GM12878 (cell line): ENCODE measurements around the gene THSD4. TPM values are rescaled to one million over a fixed set of nuclear protein-coding genes. Genes with fewer than 3 reads are reported as not detected.

Experiments
- ATAC-seq: fragments of 200-7000 bp; cut with Tn5 transposase; 3 replicates; pipeline ENCODE4 v1.9.1; 2020; ENCODE audit warnings: mild to moderate bottlenecking, moderate library complexity
- BruUV-seq: library from RNA; stranded (reverse); fragments of 400-500 nt; replicated peaks from 2 replicates; lab custom pipeline; 2021; lab: Mats Ljungman, UMichigan
- CTCF ChIA-PET: fragments of 300-600 bp; sonication (Branson Sonifier 250); formaldehyde crosslinking; extraction: SDS; loops from one replicate; lab custom pipeline; 2021; ENCODE audit warnings: inconsistent platforms; lab: Yijun Ruan, JAX
- POLR2A ChIA-PET: fragments of 350-600 bp; formaldehyde crosslinking; extraction: SDS; loops from one replicate; lab custom pipeline; 2021; ENCODE audit warnings: inconsistent platforms; lab: Charles Lee
- RAD21 ChIA-PET: fragments of 300-600 bp; sonication (Branson Sonifier 250); formaldehyde crosslinking; loops from one replicate; lab custom pipeline; 2023; ENCODE audit warnings: antibody characterized with exemption; ENCODE audit not compliant: unreplicated experiment; lab: Charles Lee
- SMC1A ChIA-PET: fragments of 300-600 bp; sonication (Branson Sonifier 250); formaldehyde crosslinking; loops from one replicate; lab custom pipeline; 2023; ENCODE audit not compliant: unreplicated experiment, uncharacterized antibody; lab: Charles Lee
- DNase-seq: peaks from one replicate; pipeline ENCODE4 v3.0.0-alpha.2; 2011; ENCODE audit warnings: low read depth, low spot score
- FAIRE-seq: peaks from 3 replicates; lab custom pipeline; 2011; peaks lifted over from hg19 to GRCh38; lab: Jason Lieb, UNC
- H2AFZ ChIP-seq: 2 replicates; pipeline ENCODE4 v1.6.0; 2011; ENCODE audit warnings: low read depth, low read length, control low read depth; ENCODE audit not compliant: control insufficient read depth
- H3K27ac ChIP-seq: 2 replicates; pipeline ENCODE4 v1.5.1; 2011; ENCODE audit warnings: control low read depth; ENCODE audit not compliant: control insufficient read depth, insufficient read depth
- H3K27me3 ChIP-seq, 2 experiments: replicated peaks in 1 of 2; 2 replicates each; pipeline versions ENCODE4 v1.6.0 to v1.6.1; 2011; ENCODE audit warnings: low read length in 1 of 2; ENCODE audit not compliant: control insufficient read depth in 2 of 2, insufficient read depth in 2 of 2
- H3K36me3 ChIP-seq, 2 experiments: 2 replicates each; pipeline ENCODE4 v1.5.1; 2011; ENCODE audit warnings: low read length in 1 of 2; ENCODE audit not compliant: control insufficient read depth in 2 of 2, insufficient read depth in 2 of 2
- H3K4me1 ChIP-seq: 2 replicates; pipeline ENCODE4 v1.6.1; 2011; ENCODE audit warnings: mild to moderate bottlenecking, low read length, moderate library complexity, mixed read lengths; ENCODE audit not compliant: control insufficient read depth, insufficient read depth
- H3K4me2 ChIP-seq: 2 replicates; pipeline ENCODE4 v1.6.0; 2011; ENCODE audit warnings: control low read depth; ENCODE audit not compliant: control insufficient read depth, insufficient read depth
- H3K4me3 ChIP-seq: fragments of 200-600 bp; sonication (generic); 2 replicates; pipeline ENCODE4 v1.5.1; 2016
- H3K79me2 ChIP-seq: 2 replicates; pipeline ENCODE4 v1.6.0; 2011; ENCODE audit warnings: low read length; ENCODE audit not compliant: control insufficient read depth, insufficient read depth
- H3K9ac ChIP-seq: 2 replicates; pipeline ENCODE4 v1.8.0; 2011; ENCODE audit warnings: low read length, control low read depth, mixed read lengths; ENCODE audit not compliant: control insufficient read depth, insufficient read depth
- H3K9me3 ChIP-seq: replicated peaks from 3 replicates; pipeline ENCODE4 v1.5.1; 2011; ENCODE audit warnings: mild to moderate bottlenecking, low read length; ENCODE audit not compliant: control insufficient read depth, insufficient read depth
- H4K20me1 ChIP-seq: 2 replicates; pipeline ENCODE4 v1.6.0; 2011; ENCODE audit not compliant: control insufficient read depth, insufficient read depth
- E4F1 ChIP-seq: fragments of 450-650 bp; IDR thresholded peaks from 2 replicates; pipeline ENCODE4 v1.6.1; 2018; ENCODE audit warnings: borderline replicate concordance, mild to moderate bottlenecking; ENCODE audit not compliant: partially characterized antibody
- EGR1 ChIP-seq, 2 experiments: IDR thresholded peaks; 1 replicate in 1 of 2; 2 replicates in 1 of 2; pipeline ENCODE4 v1.6.1; 2011 to 2012; ENCODE audit warnings: low read depth in 2 of 2, low read length in 2 of 2, borderline replicate concordance in 1 of 2, mild to moderate bottlenecking in 1 of 2, moderate library complexity in 1 of 2
- ETV6 ChIP-seq, 2 experiments: fragments of 450-650 bp in 1 of 2; IDR thresholded peaks in 1 of 2; conservative IDR thresholded peaks in 1 of 2; 2 replicates each; pipeline ENCODE4 v1.6.1; 2014; ENCODE audit warnings: antibody characterized with exemption in 1 of 2, borderline replicate concordance in 1 of 2, low read depth in 1 of 2, mild to moderate bottlenecking in 1 of 2, moderate library complexity in 1 of 2
- HCFC1 ChIP-seq: fragments of 150-350 bp; IDR thresholded peaks from 2 replicates; pipeline ENCODE4 v1.6.1; 2014; ENCODE audit warnings: low read length
- HDAC2 ChIP-seq: fragments of 200-600 bp; sonication (generic); IDR thresholded peaks from 2 replicates; pipeline ENCODE4 v1.6.1; 2017
- IRF4 ChIP-seq: IDR thresholded peaks from 2 replicates; pipeline ENCODE4 v1.6.1; 2011; ENCODE audit warnings: low read depth, low read length
- KDM1A ChIP-seq: fragments of 200-600 bp; sonication (generic); IDR thresholded peaks from 2 replicates; pipeline ENCODE4 v1.6.1; 2016; ENCODE audit warnings: borderline replicate concordance
- PML ChIP-seq: IDR thresholded peaks from 2 replicates; pipeline ENCODE4 v1.6.1; 2012; ENCODE audit warnings: low read length, inconsistent platforms
- TCF12 ChIP-seq: IDR thresholded peaks from 2 replicates; pipeline ENCODE4 v1.6.1; 2011; ENCODE audit warnings: low read depth, mild to moderate bottlenecking, low read length
- ZBED1 ChIP-seq: IDR thresholded peaks from 2 replicates; pipeline ENCODE4 v1.6.1; 2016; ENCODE audit warnings: borderline replicate concordance
- ZBTB4 ChIP-seq: fragments of 450-650 bp; formaldehyde crosslinking; IDR thresholded peaks from 2 replicates; pipeline ENCODE4 v1.4.0; 2022; ENCODE audit warnings: mild to moderate bottlenecking, moderate library complexity
- WGBS: methylation state at CpG from one replicate; pipeline ENCODE4 v1.1.6; 2016; ENCODE audit warnings: low lambda C conversion rate; ENCODE audit not compliant: insufficient replicate concordance, insufficient coverage; ENCODE audit errors: missing lambda C conversion rate; 5-methylcytosine and 5-hydroxymethylcytosine counted together
- in situ Hi-C: fragments of 300-500 bp; cut with MboI; formaldehyde crosslinking; loops from 9 replicates; pipeline ENCODE4 v1.14.3; 2018; ENCODE audit warnings: mixed read lengths
- intact Hi-C: fragments of 100-400 bp; cut with micrococcal nuclease; formaldehyde crosslinking; loops from one replicate; pipeline ENCODE4 v1.14.2; 2022; ENCODE audit not compliant: unreplicated experiment
- polyA plus RNA-seq, 11 experiments: library from polyadenylated mRNA; depleted of rRNA in 4 of 11; unstranded in 6 of 11; stranded (reverse) in 5 of 11; fragments of >200 nt; fragmentation: Nextera tagmentation in 4 of 11; fragmentation: Illumina TruSeq in 1 of 11; extraction: Ambion mirVana in 4 of 11; extraction: Trizol in 1 of 11; gene quantifications; 1 replicate in 1 of 11; 2 replicates in 10 of 11; pipeline versions ENCODE4 v1.2.1 to v1.2.3, GENCODE V29; 2011 to 2016; ENCODE audit warnings: inconsistent platforms in 2 of 11, missing spikeins in 2 of 11, low read depth in 1 of 11
- total RNA-seq, 4 experiments: library from RNA; depleted of rRNA in 3 of 4; stranded (reverse); fragments of >200 nt in 3 of 4; fragmentation: Illumina TruSeq in 1 of 4; extraction: Trizol in 1 of 4; gene quantifications; 2 replicates each; pipeline versions ENCODE4 v1.2.1 to v1.2.3, GENCODE V29; 2013 to 2021
- TF ChIP-seq, protein P1 (sequence below): fragments of 450-650 bp; IDR thresholded peaks from 2 replicates; pipeline ENCODE4 v1.6.1; 2018; ENCODE audit warnings: mild to moderate bottlenecking, low read depth, moderate library complexity; ENCODE audit not compliant: partially characterized antibody
- TF ChIP-seq, protein P2 (sequence below): IDR thresholded peaks from 2 replicates; pipeline ENCODE4 v1.6.1; 2011; ENCODE audit warnings: borderline replicate concordance, low read depth, mild to moderate bottlenecking, moderate library complexity, mixed read lengths, low read length; ENCODE audit not compliant: insufficient read depth; ENCODE audit errors: extremely low read length

The THSD4 gene
- total and polyA plus RNA-seq, 10 of the 15 experiments (the other 5 are each of a cell fraction or from before 2014, with no cell fraction given) = 0.04 to 0.13 (median 0.05) TPM; not detected in 7

DNA sequence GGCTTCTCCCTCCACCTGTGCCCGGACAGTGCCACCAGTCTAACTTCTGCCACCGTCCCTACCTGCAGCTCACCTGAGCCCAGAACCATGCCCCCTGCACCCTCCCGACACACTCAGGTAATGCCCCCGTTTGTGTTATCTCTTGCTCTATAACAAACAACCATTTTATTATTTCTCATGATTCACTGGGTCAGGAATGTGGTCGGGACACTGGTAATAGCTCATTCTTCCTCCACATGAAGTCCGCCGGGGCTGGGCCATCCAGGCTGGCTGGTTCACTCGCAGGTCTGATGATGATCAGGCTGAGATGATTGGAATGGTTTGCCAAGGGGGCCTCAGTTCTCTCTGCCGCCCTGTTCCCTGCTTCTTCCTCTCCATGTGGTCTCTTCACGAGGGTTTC is 674.8 kb downstream of the THSD4 start:
- intact Hi-C loops = no loop called here
- H3K79me2 ChIP-seq = no peaks in the 10 kb centered on the region
- no peak overlapping the region for H3K9ac ChIP-seq

More for the DNA sequence above, 674.8 kb downstream of the THSD4 start:
- no peak for DNase-seq
- Histone ChIP-seq H3K4me3 (no peak overlapping the region), H3K36me3 (no peaks in the 10 kb centered on the region), H3K27ac (no peak overlapping the region), H3K27me3 (peaks cover 0 to 1% of the 10 kb centered on the region in 2 experiments; a peak in 1 of 4 replicates), H3K4me1 (peaks cover 7% of the 10 kb centered on the region)
- in situ Hi-C loops = no loop called here
- ChIA-PET CTCF (interaction anchor here (1.4 kb wide), 1 partner anchor 367 kb away, joined by 5 read pairs; no protein-coding TSS in a partner anchor), SMC1A (interaction anchor here (0.6 to 1.2 kb wide), 2 partner anchors 12 to 367 kb away, joined by 3 read pairs; no protein-coding TSS in a partner anchor), RAD21 (interaction anchor here (1.3 kb wide), 1 partner anchor 367 kb away, joined by 3 read pairs; no protein-coding TSS in a partner anchor)
- no TSS peak for BruUV-seq
- no peak for FAIRE-seq
- TF ChIP-seq E4F1 = no peak
- no peak for TF ChIP-seq KDM1A
- TF ChIP-seq ETV6 (conservative IDR thresholded peaks at IDR 0.05 in 1 of 2, IDR thresholded peaks at IDR 0.05 in 1 of 2; ENCODE audit: borderline replicate concordance in 1 of 2, low read depth in 1 of 2) = no peak
- no peak for TF ChIP-seq HCFC1
- TF ChIP-seq IRF4 = no peak
- TF ChIP-seq PML = no peak
- no peak for TF ChIP-seq EGR1 (IDR thresholded peaks at IDR 0.05; ENCODE audit: borderline replicate concordance in 1 of 2, low read depth in 2 of 2, low read length in 2 of 2)
- no peak for TF ChIP-seq TCF12
- no peak for TF ChIP-seq ZBTB4 (CRISPR knock-in tag)
- no peak for TF ChIP-seq ZBED1
- TF ChIP-seq, protein P1, sequence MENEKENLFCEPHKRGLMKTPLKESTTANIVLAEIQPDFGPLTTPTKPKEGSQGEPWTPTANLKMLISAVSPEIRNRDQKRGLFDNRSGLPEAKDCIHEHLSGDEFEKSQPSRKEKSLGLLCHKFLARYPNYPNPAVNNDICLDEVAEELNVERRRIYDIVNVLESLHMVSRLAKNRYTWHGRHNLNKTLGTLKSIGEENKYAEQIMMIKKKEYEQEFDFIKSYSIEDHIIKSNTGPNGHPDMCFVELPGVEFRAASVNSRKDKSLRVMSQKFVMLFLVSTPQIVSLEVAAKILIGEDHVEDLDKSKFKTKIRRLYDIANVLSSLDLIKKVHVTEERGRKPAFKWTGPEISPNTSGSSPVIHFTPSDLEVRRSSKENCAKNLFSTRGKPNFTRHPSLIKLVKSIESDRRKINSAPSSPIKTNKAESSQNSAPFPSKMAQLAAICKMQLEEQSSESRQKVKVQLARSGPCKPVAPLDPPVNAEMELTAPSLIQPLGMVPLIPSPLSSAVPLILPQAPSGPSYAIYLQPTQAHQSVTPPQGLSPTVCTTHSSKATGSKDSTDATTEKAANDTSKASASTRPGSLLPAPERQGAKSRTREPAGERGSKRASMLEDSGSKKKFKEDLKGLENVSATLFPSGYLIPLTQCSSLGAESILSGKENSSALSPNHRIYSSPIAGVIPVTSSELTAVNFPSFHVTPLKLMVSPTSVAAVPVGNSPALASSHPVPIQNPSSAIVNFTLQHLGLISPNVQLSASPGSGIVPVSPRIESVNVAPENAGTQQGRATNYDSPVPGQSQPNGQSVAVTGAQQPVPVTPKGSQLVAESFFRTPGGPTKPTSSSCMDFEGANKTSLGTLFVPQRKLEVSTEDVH = no peak
- TF ChIP-seq, protein P2, sequence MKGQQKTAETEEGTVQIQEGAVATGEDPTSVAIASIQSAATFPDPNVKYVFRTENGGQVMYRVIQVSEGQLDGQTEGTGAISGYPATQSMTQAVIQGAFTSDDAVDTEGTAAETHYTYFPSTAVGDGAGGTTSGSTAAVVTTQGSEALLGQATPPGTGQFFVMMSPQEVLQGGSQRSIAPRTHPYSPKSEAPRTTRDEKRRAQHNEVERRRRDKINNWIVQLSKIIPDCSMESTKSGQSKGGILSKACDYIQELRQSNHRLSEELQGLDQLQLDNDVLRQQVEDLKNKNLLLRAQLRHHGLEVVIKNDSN = no peak
- TF ChIP-seq HDAC2 = no peak
- TF ChIP-seq, all 136 proteins: peak for 0
- Histone ChIP-seq H4K20me1 (no peaks in the 10 kb centered on the region), H3K4me2 (no peak overlapping the region), H2AFZ (no peak overlapping the region), H3K9me3 (no peaks in the 10 kb centered on the region)
- POLR2A ChIA-PET = no interaction called here
- 57% methylated on average over 9 of the region's 10 CpGs for WGBS
- ATAC-seq = no peak
